ENCODE results near the gene ZNF532.

The ZNF532 gene

DNA sequence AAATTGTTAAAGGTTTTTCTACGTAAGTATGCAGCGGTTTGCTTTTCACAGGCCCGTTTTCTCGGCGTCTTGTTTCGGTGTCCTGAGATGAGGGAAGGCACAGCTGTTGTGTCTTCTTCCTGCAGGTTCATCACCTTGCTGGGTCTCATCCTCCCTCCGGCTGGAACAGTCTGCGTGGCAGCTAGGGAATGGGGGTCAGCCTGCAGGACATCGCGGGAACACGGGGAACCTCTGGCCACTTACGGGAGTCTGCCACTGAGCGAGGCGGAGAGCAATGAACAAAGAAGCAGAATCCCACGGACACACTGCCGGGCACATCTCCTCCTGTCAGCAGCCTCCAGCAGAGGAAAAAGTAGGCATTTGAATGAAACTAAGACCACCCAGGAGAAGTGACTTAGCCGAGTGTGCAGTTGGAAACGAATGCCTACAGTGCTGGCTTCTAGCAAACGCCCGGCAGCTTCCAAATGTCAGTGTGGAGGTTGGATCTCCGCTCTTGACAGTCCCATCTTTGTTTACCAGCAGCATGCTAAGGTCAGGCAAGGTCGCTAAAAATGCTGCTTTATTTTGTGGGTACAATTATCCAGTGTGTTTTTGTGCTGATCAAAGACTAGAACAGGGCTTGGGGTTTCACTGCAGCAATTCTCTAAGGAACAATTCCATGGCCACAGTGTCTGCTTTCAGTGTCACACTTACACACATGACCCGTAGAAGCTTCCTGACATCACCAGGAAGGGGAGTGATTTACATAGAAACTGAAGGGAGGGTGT is 165.2 kb downstream of the ZNF532 start:
- DNase-seq (ENCODE audit: low spot score): no peak

DNA sequence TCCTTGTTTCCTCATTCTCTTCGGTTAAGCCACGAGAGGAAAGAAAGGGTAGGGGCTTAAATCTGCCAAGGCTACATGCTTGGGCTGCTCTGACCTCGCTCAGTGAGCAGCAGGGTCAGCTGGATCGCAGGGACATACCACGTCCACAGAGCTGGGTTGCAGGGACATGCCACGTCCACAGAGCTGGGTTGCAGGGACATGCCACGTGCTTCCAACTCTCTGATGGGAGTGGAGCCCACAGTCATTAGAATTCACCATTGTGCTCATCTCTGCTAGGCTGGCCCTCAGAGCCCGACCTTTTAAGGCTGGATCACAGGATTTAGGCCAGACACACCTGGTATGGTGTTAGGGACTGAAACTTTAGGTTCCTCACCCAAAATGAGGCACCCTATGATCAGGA is 167.6 kb downstream of the ZNF532 start:
- H3K4ac ChIP-seq (ENCODE audit: low read length): no peak overlapping the region
- H3K18ac ChIP-seq (ENCODE audit: low read length): no peak overlapping the region
- H3K23ac ChIP-seq (ENCODE audit: low read depth, low read length, poor library complexity): no peak overlapping the region
- no peak overlapping the region for H2AK5ac ChIP-seq (ENCODE audit: low read depth, low read length)
- no peaks in the 10 kb centered on the region for H3K9me3 ChIP-seq (replicated peaks in 1 of 2; ENCODE audit: control insufficient read depth in 2 of 2, insufficient read depth in 1 of 2, low read depth in 1 of 2, low read length in 2 of 2)
- H3K4me1 ChIP-seq (ENCODE audit: control insufficient read depth in 2 of 2, insufficient read depth in 1 of 2, low read depth in 1 of 2, low read length in 2 of 2): peaks cover 3 to 7% of the 10 kb centered on the region in 2 donors
- WGBS, 2 donors (ENCODE audit: extremely low coverage in 2 of 2, insufficient read length in 2 of 2, insufficient replicate concordance in 1 of 2): no CpG with 5 or more reads among the region's 8 CpGs
- H3K27me3 ChIP-seq (ENCODE audit: control insufficient read depth in 3 of 3, insufficient read depth in 3 of 3, low read depth in 1 of 3, low read length in 3 of 3): no peaks in the 10 kb centered on the region
- no peak overlapping the region for H3K4me3 ChIP-seq (ENCODE audit: low read length in 2 of 2)
- DNase-seq (ENCODE audit: low spot score): no peak
- no peak overlapping the region for H3K4me2 ChIP-seq (ENCODE audit: insufficient read depth, low read length, poor library complexity, severe bottlenecking)
- no peaks in the 10 kb centered on the region for H3K79me1 ChIP-seq (ENCODE audit: low read depth, low read length)
- H3K36me3 ChIP-seq (replicated peaks in 1 of 2; ENCODE audit: control insufficient read depth in 2 of 2, insufficient read depth in 2 of 2, low read length in 2 of 2): no peaks in the 10 kb centered on the region
- H4K8ac ChIP-seq (ENCODE audit: low read depth, low read length): no peak overlapping the region
- peak overlapping the region; percentile 46 for H2BK15ac ChIP-seq (ENCODE audit: low read length)
- no peak overlapping the region for H2AFZ ChIP-seq (ENCODE audit: low read length)
- no peak overlapping the region for H3K14ac ChIP-seq (ENCODE audit: low read length)
- H2BK12ac ChIP-seq (ENCODE audit: low read length): no peak overlapping the region
- no peak overlapping the region for H3K9ac ChIP-seq (ENCODE audit: low read depth, low read length, poor library complexity)
- H3K27ac ChIP-seq (replicated peaks; ENCODE audit: low read length): no peak overlapping the region
- H4K91ac ChIP-seq (ENCODE audit: low read depth, low read length, poor library complexity): no peak overlapping the region
- H2BK5ac ChIP-seq (ENCODE audit: low read length): no peak overlapping the region
- no peak overlapping the region for H2BK120ac ChIP-seq (ENCODE audit: low read depth, low read length)

More for the DNA sequence above, 165.2 kb downstream of the ZNF532 start:
- no peak overlapping the region for H3K23ac ChIP-seq (ENCODE audit: low read depth, low read length, poor library complexity)
- no peak overlapping the region for H3K4me2 ChIP-seq (ENCODE audit: insufficient read depth, low read length, poor library complexity, severe bottlenecking)
- H3K79me1 ChIP-seq (ENCODE audit: low read depth, low read length): no peaks in the 10 kb centered on the region
- peak overlapping the region; percentile 85 for H2AFZ ChIP-seq (ENCODE audit: low read length)
- no peak overlapping the region for H2AK5ac ChIP-seq (ENCODE audit: low read depth, low read length)
- H2BK120ac ChIP-seq (ENCODE audit: low read depth, low read length): no peak overlapping the region
- no peaks in the 10 kb centered on the region for H3K27me3 ChIP-seq (ENCODE audit: control insufficient read depth in 3 of 3, insufficient read depth in 3 of 3, low read depth in 1 of 3, low read length in 3 of 3)
- H3K27ac ChIP-seq (replicated peaks; ENCODE audit: low read length): no peak overlapping the region
- no peak overlapping the region for H4K91ac ChIP-seq (ENCODE audit: low read depth, low read length, poor library complexity)
- H3K4me3 ChIP-seq (ENCODE audit: low read length in 2 of 2): no peak overlapping the region
- no peak overlapping the region for H3K14ac ChIP-seq (ENCODE audit: low read length)
- no peak overlapping the region for H4K8ac ChIP-seq (ENCODE audit: low read depth, low read length)
- H3K4ac ChIP-seq (ENCODE audit: low read length): no peak overlapping the region
- H3K36me3 ChIP-seq (replicated peaks in 1 of 2; ENCODE audit: control insufficient read depth in 2 of 2, insufficient read depth in 2 of 2, low read length in 2 of 2): no peaks in the 10 kb centered on the region
- peaks cover 3 to 7% of the 10 kb centered on the region in 2 donors for H3K4me1 ChIP-seq (ENCODE audit: control insufficient read depth in 2 of 2, insufficient read depth in 1 of 2, low read depth in 1 of 2, low read length in 2 of 2)
- no peak overlapping the region for H2BK5ac ChIP-seq (ENCODE audit: low read length)
- H3K18ac ChIP-seq (ENCODE audit: low read length): no peak overlapping the region
- H3K9ac ChIP-seq (ENCODE audit: low read depth, low read length, poor library complexity): no peak overlapping the region
- H2BK12ac ChIP-seq (ENCODE audit: low read length): no peak overlapping the region
- H3K9me3 ChIP-seq (replicated peaks in 1 of 2; ENCODE audit: control insufficient read depth in 2 of 2, insufficient read depth in 1 of 2, low read depth in 1 of 2, low read length in 2 of 2): no peaks in the 10 kb centered on the region
- WGBS, 2 donors (ENCODE audit: extremely low coverage in 2 of 2, insufficient read length in 2 of 2, insufficient replicate concordance in 1 of 2): no CpG with 5 or more reads among the region's 23 CpGs
- H2BK15ac ChIP-seq (ENCODE audit: low read length): peak overlapping the region; percentile 60

DNA sequence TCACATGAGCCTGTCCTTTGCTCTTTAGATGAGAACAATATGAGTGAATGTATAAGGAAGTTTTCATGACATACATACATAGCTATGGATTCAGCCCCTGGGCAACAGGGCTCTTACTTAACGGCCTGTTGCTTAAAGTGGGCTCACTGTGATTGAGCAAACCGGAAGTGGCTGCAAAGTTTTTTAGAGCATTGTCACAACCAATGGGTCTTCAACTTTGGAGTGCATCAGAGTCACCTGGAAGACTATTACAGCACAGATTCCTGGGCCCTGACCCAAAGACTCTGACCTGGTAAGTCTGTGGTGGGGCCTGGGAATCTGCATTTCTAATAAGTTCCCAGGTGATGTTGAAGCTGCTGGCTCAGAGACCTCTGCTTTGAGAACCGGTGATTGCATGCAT is 168.7 kb downstream of the ZNF532 start:
- Histone ChIP-seq H3K27ac (replicated peaks; ENCODE audit: low read length) (no peak overlapping the region), H2AFZ (ENCODE audit: low read length) (no peak overlapping the region), H3K14ac (ENCODE audit: low read length) (no peak overlapping the region), H3K79me1 (ENCODE audit: low read depth, low read length) (no peaks in the 10 kb centered on the region), H3K4ac (ENCODE audit: low read length) (no peak overlapping the region), H4K91ac (ENCODE audit: low read depth, low read length, poor library complexity) (no peak overlapping the region), H2BK120ac (ENCODE audit: low read depth, low read length) (no peak overlapping the region), H3K36me3 (replicated peaks in 1 of 2; ENCODE audit: control insufficient read depth in 2 of 2, insufficient read depth in 2 of 2, low read length in 2 of 2) (no peaks in the 10 kb centered on the region), H2BK15ac (ENCODE audit: low read length) (no peak overlapping the region), H2BK12ac (ENCODE audit: low read length) (no peak overlapping the region), H3K9ac (ENCODE audit: low read depth, low read length, poor library complexity) (no peak overlapping the region), H3K18ac (ENCODE audit: low read length) (no peak overlapping the region), H2AK5ac (ENCODE audit: low read depth, low read length) (no peak overlapping the region), H3K27me3 (ENCODE audit: control insufficient read depth in 3 of 3, insufficient read depth in 3 of 3, low read depth in 1 of 3, low read length in 3 of 3) (peaks cover 0 to 3% (median 0%) of the 10 kb centered on the region in 3 experiments), H3K4me2 (ENCODE audit: insufficient read depth, low read length, poor library complexity, severe bottlenecking) (no peak overlapping the region), H3K4me3 (ENCODE audit: low read length in 2 of 2) (no peak overlapping the region), H3K23ac (ENCODE audit: low read depth, low read length, poor library complexity) (no peak overlapping the region), H4K8ac (ENCODE audit: low read depth, low read length) (no peak overlapping the region), H2BK5ac (ENCODE audit: low read length) (no peak overlapping the region), H3K4me1 (ENCODE audit: control insufficient read depth in 2 of 2, insufficient read depth in 1 of 2, low read depth in 1 of 2, low read length in 2 of 2) (peaks cover 3 to 7% of the 10 kb centered on the region in 2 donors), H3K9me3 (replicated peaks in 1 of 2; ENCODE audit: control insufficient read depth in 2 of 2, insufficient read depth in 1 of 2, low read depth in 1 of 2, low read length in 2 of 2) (no peaks in the 10 kb centered on the region)
- WGBS, 2 donors (ENCODE audit: extremely low coverage in 2 of 2, insufficient read length in 2 of 2, insufficient replicate concordance in 1 of 2): no CpG with 5 or more reads among the region's 3 CpGs
- DNase-seq (ENCODE audit: low spot score): no peak

DNA sequence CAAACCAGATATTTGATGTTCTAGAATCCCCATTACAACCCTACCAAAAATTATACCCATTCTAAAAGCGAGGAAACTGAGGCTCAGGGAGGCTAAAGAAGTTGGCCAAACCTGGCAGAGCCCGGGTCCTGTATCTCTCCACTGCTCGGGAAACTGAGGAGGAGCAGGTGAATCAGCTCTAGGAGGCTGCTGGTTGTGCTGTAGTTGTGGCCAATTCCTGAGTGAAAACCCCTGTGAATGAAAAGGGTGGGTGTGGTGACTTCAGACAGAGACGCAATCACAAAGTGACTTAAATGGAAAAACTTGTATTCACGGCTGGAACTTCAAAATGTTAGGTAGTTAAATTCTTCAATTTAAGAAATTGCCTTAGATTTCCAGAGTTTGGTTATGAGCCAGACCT is 169.3 kb downstream of the ZNF532 start:
- Histone ChIP-seq H3K23ac (ENCODE audit: low read depth, low read length, poor library complexity) (no peak overlapping the region), H3K36me3 (replicated peaks in 1 of 2; ENCODE audit: control insufficient read depth in 2 of 2, insufficient read depth in 2 of 2, low read length in 2 of 2) (no peaks in the 10 kb centered on the region), H3K27ac (replicated peaks; ENCODE audit: low read length) (no peak overlapping the region), H3K79me1 (ENCODE audit: low read depth, low read length) (no peaks in the 10 kb centered on the region), H3K4me2 (ENCODE audit: insufficient read depth, low read length, poor library complexity, severe bottlenecking) (no peak overlapping the region), H3K9me3 (replicated peaks in 1 of 2; ENCODE audit: control insufficient read depth in 2 of 2, insufficient read depth in 1 of 2, low read depth in 1 of 2, low read length in 2 of 2) (no peaks in the 10 kb centered on the region), H4K91ac (ENCODE audit: low read depth, low read length, poor library complexity) (no peak overlapping the region), H2BK5ac (ENCODE audit: low read length) (no peak overlapping the region), H3K4me3 (ENCODE audit: low read length in 2 of 2) (no peak overlapping the region), H3K4ac (ENCODE audit: low read length) (no peak overlapping the region), H3K18ac (ENCODE audit: low read length) (no peak overlapping the region), H3K27me3 (ENCODE audit: control insufficient read depth in 3 of 3, insufficient read depth in 3 of 3, low read depth in 1 of 3, low read length in 3 of 3) (peaks cover 0 to 3% (median 0%) of the 10 kb centered on the region in 3 experiments), H2BK12ac (ENCODE audit: low read length) (no peak overlapping the region), H2BK15ac (ENCODE audit: low read length) (no peak overlapping the region), H3K9ac (ENCODE audit: low read depth, low read length, poor library complexity) (no peak overlapping the region), H2AK5ac (ENCODE audit: low read depth, low read length) (no peak overlapping the region), H2BK120ac (ENCODE audit: low read depth, low read length) (no peak overlapping the region), H3K4me1 (ENCODE audit: control insufficient read depth in 2 of 2, insufficient read depth in 1 of 2, low read depth in 1 of 2, low read length in 2 of 2) (peaks cover 3 to 7% of the 10 kb centered on the region in 2 donors), H3K14ac (ENCODE audit: low read length) (no peak overlapping the region), H4K8ac (ENCODE audit: low read depth, low read length) (no peak overlapping the region), H2AFZ (ENCODE audit: low read length) (no peak overlapping the region)
- DNase-seq (ENCODE audit: low spot score): no peak
- WGBS, 2 donors (ENCODE audit: extremely low coverage in 2 of 2, insufficient read length in 2 of 2, insufficient replicate concordance in 1 of 2): no CpG with 5 or more reads among the region's 5 CpGs
